GM21515 (cell line): Measurements from ENCODE around the gene MEIG1.
"Not testable (repeated sequence)": the region's sequence is repeated elsewhere in the genome, so short reads cannot be mapped to it uniquely, and the experiment has no call there.

Experiments used
- ATAC-seq: cut with Tn5 transposase; IDR thresholded peaks from one replicate; pipeline ENCODE4 v1.9.1; 2021; ENCODE audit not compliant: unreplicated experiment

MEIG1 gene

GRCh38 chr10:14959221-14960057, at the start of gene MEIG1:
Gene MEIG1, plus strand, starts transcription at chr10:14959388. Its CDS starts 7,081 bp downstream, at chr10:14966469.
- ATAC-seq, result peak; percentile 75

- no peak for ATAC-seq
Observed at GRCh38 chr10:14910953-14911352, 48.2 kb upstream of the MEIG1 start.

- no peak for ATAC-seq
Observed at GRCh38 chr10:14911801-14912200, 47.4 kb upstream of the MEIG1 start.

- no peak for ATAC-seq
Observed at GRCh38 chr10:14916600-14916999, 42.6 kb upstream of the MEIG1 start.

GRCh38 chr10:14917827-14918226, 41.4 kb upstream of the MEIG1 start:
- ATAC-seq, result no peak

GRCh38 chr10:14918964-14919363, 40.2 kb upstream of the MEIG1 start:
- no peak for ATAC-seq

- no peak for ATAC-seq
Observed at GRCh38 chr10:14924013-14924412, 35.2 kb upstream of the MEIG1 start.

GRCh38 chr10:14925268-14925667, 33.9 kb upstream of the MEIG1 start:
- ATAC-seq, result no peak

- ATAC-seq, result peak; percentile 21
Observed at GRCh38 chr10:14926061-14926470, 33.1 kb upstream of the MEIG1 start.

GRCh38 chr10:14926722-14927416, 32.3 kb upstream of the MEIG1 start:
- ATAC-seq, result peak; percentile 97

GRCh38 chr10:14930610-14931009, 28.6 kb upstream of the MEIG1 start:
- ATAC-seq, result no peak

GRCh38 chr10:14936584-14936983, 22.6 kb upstream of the MEIG1 start:
- ATAC-seq, result no peak

GRCh38 chr10:14938971-14939370, 20.2 kb upstream of the MEIG1 start:
- ATAC-seq, result not testable (repeated sequence)

- ATAC-seq, result peak; percentile 94
Observed at GRCh38 chr10:14942147-14942949, 16.8 kb upstream of the MEIG1 start.

- not testable (repeated sequence) for ATAC-seq
Observed at GRCh38 chr10:14942950-14943338, 16.2 kb upstream of the MEIG1 start.

GRCh38 chr10:14945108-14945507, 14.1 kb upstream of the MEIG1 start:
- no peak for ATAC-seq

GRCh38 chr10:14947268-14947667, 11.9 kb upstream of the MEIG1 start:
- ATAC-seq, result no peak

GRCh38 chr10:14949291-14949690, 9.9 kb upstream of the MEIG1 start:
- no peak for ATAC-seq

GRCh38 chr10:14952851-14953423, 6.3 kb upstream of the MEIG1 start:
- no peak for ATAC-seq

GRCh38 chr10:14953424-14954000, 5.7 kb upstream of the MEIG1 start:
- peak; percentile 24 for ATAC-seq
